PC-3 (cell line): ENCODE data around the gene CDH4. TPM values are rescaled to one million over a fixed set of nuclear protein-coding genes. Genes with fewer than 3 reads are reported as not detected.

ENCODE experiments used
- ATAC-seq: fragments of 200-7000 bp; cut with Tn5 transposase; 2 replicates; pipeline ENCODE4 v1.9.1; 2020; ENCODE audit warnings: mild to moderate bottlenecking, moderate library complexity
- BruUV-seq: library from RNA; stranded (reverse); fragments of 400-500 nt; replicated peaks from 2 replicates; lab custom pipeline; 2021; lab: Mats Ljungman, UMichigan
- CTCF ChIA-PET: fragments of 300-600 bp; sonication (Branson Sonifier 250); formaldehyde crosslinking; loops from one replicate; lab custom pipeline; 2022; ENCODE audit warnings: antibody characterized with exemption; lab: Charles Lee
- POLR2A ChIA-PET: fragments of 300-600 bp; sonication (Branson Sonifier 250); formaldehyde crosslinking; loops from one replicate; lab custom pipeline; 2022; ENCODE audit warnings: antibody characterized with exemption; ENCODE audit not compliant: unreplicated experiment; lab: Charles Lee
- DNase-seq: peaks from one replicate; pipeline ENCODE4 v3.0.0-alpha.2; 2015
- H2AFZ ChIP-seq: fragments of 300-600 bp; sonication (generic); 2 replicates; pipeline ENCODE4 v1.6.0; 2016; ENCODE audit warnings: antibody characterized with exemption, low read length
- H3F3A ChIP-seq: fragments of 300-600 bp; sonication (generic); one replicate; pipeline ENCODE4 v1.6.0; 2017; ENCODE audit warnings: antibody characterized with exemption, low read length, control low read depth, mild to moderate bottlenecking; ENCODE audit not compliant: unreplicated experiment
- H3K27ac ChIP-seq: fragments of 300-600 bp; sonication (generic); 2 replicates; pipeline ENCODE4 v1.5.1; 2016; ENCODE audit warnings: mild to moderate bottlenecking, low read length
- H3K27me3 ChIP-seq: fragments of 300-600 bp; sonication (generic); 2 replicates; pipeline ENCODE4 v1.6.1; 2016; ENCODE audit warnings: low read length, mixed read lengths
- H3K36me3 ChIP-seq: fragments of 300-600 bp; sonication (generic); 2 replicates; pipeline ENCODE4 v1.6.1; 2016; ENCODE audit warnings: low read depth, mixed run types, low read length, mixed read lengths
- H3K4me1 ChIP-seq: fragments of 300-600 bp; sonication (generic); 2 replicates; pipeline ENCODE4 v1.5.1; 2016; ENCODE audit warnings: low read length; ENCODE audit not compliant: insufficient read depth
- H3K4me2 ChIP-seq: fragments of 300-600 bp; sonication (generic); 2 replicates; pipeline ENCODE4 v1.6.0; 2016; ENCODE audit warnings: low read length
- H3K4me3 ChIP-seq: fragments of 300-600 bp; sonication (generic); 2 replicates; pipeline ENCODE4 v1.5.1; 2016; ENCODE audit warnings: mild to moderate bottlenecking, low read length, mixed read lengths
- H3K79me2 ChIP-seq: fragments of 300-600 bp; sonication (generic); 2 replicates; pipeline ENCODE4 v1.6.1; 2017; ENCODE audit warnings: low read length, mixed read lengths
- H3K9ac ChIP-seq: fragments of 300-600 bp; sonication (generic); 2 replicates; pipeline ENCODE4 v1.6.0; 2016; ENCODE audit warnings: mild to moderate bottlenecking, low read length
- H3K9me2 ChIP-seq: fragments of 300-600 bp; sonication (generic); replicated peaks from 2 replicates; pipeline ENCODE4 v1.6.1; 2016; ENCODE audit warnings: mixed run types, low read length, mixed read lengths
- H3K9me3 ChIP-seq: fragments of 300-600 bp; sonication (generic); 2 replicates; pipeline ENCODE4 v1.6.1; 2016; ENCODE audit warnings: low read length, mixed read lengths
- H4K20me1 ChIP-seq: fragments of 300-600 bp; sonication (generic); 2 replicates; pipeline ENCODE4 v1.6.1; 2016; ENCODE audit warnings: low read length, mixed read lengths
- EZH2 ChIP-seq: fragments of 300-600 bp; sonication (generic); IDR thresholded peaks from one replicate; pipeline ENCODE4 v1.6.1; 2017; ENCODE audit warnings: antibody characterized with exemption, mild to moderate bottlenecking, low read length; ENCODE audit not compliant: unreplicated experiment
- EZH2phosphoT487 ChIP-seq: fragments of 300-600 bp; sonication (generic); IDR thresholded peaks from 2 replicates; pipeline ENCODE4 v1.6.1; 2018; ENCODE audit warnings: mild to moderate bottlenecking, antibody characterized with exemption, low read length, borderline replicate concordance
- intact Hi-C: fragments of 100-400 bp; cut with micrococcal nuclease; formaldehyde crosslinking; loops from 2 replicates; pipeline ENCODE4 v1.9.0; 2023
- total RNA-seq: library from RNA; depleted of rRNA; stranded (reverse); fragments of >200 nt; gene quantifications from 2 replicates; pipeline ENCODE4 v1.2.3, GENCODE V29; 2014
- TF ChIP-seq, protein P1 (sequence below): fragments of 300-600 bp; sonication (generic); conservative IDR thresholded peaks from 2 replicates; pipeline ENCODE4 v1.5.1; 2017; ENCODE audit warnings: antibody characterized with exemption, low read depth, mild to moderate bottlenecking, low read length

The CDH4 gene
- total RNA-seq, 1 experiment from 2014 or later: not detected

GRCh38 chr20:61464307-61465303 lies 212.5 kb downstream of the CDH4 start:
- no peak overlapping the region for H3K27ac ChIP-seq
- no peaks in the 10 kb centered on the region for H3K4me1 ChIP-seq
- H4K20me1 ChIP-seq: no peaks in the 10 kb centered on the region
- H3K4me2 ChIP-seq: no peak overlapping the region
- no peaks in the 10 kb centered on the region for H3K27me3 ChIP-seq
- no peaks in the 10 kb centered on the region for H3F3A ChIP-seq
- no peak overlapping the region for H3K9ac ChIP-seq
- H3K9me3 ChIP-seq: 0 out of 2 replicates have a peak, but pooled peaks cover 5% of the 10 kb centered on the region
- TF ChIP-seq EZH2phosphoT487 (no peak), EZH2 (no peak)
- TF ChIP-seq, protein P1, sequence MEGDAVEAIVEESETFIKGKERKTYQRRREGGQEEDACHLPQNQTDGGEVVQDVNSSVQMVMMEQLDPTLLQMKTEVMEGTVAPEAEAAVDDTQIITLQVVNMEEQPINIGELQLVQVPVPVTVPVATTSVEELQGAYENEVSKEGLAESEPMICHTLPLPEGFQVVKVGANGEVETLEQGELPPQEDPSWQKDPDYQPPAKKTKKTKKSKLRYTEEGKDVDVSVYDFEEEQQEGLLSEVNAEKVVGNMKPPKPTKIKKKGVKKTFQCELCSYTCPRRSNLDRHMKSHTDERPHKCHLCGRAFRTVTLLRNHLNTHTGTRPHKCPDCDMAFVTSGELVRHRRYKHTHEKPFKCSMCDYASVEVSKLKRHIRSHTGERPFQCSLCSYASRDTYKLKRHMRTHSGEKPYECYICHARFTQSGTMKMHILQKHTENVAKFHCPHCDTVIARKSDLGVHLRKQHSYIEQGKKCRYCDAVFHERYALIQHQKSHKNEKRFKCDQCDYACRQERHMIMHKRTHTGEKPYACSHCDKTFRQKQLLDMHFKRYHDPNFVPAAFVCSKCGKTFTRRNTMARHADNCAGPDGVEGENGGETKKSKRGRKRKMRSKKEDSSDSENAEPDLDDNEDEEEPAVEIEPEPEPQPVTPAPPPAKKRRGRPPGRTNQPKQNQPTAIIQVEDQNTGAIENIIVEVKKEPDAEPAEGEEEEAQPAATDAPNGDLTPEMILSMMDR: no peak
- H3K36me3 ChIP-seq: no peaks in the 10 kb centered on the region
- DNase-seq (no peak), ATAC-seq (no peak)
- H3K4me3 ChIP-seq: no peak overlapping the region
- intact Hi-C loops: no loop called here
- no peaks in the 10 kb centered on the region for H3K79me2 ChIP-seq
- no TSS peak for BruUV-seq
- H3K9me2 ChIP-seq: no peaks in the 10 kb centered on the region; the same call in 1 of the 2 replicates
- H2AFZ ChIP-seq: no peak overlapping the region
- ChIA-PET CTCF (no interaction called here), POLR2A (no interaction called here)

DNA sequence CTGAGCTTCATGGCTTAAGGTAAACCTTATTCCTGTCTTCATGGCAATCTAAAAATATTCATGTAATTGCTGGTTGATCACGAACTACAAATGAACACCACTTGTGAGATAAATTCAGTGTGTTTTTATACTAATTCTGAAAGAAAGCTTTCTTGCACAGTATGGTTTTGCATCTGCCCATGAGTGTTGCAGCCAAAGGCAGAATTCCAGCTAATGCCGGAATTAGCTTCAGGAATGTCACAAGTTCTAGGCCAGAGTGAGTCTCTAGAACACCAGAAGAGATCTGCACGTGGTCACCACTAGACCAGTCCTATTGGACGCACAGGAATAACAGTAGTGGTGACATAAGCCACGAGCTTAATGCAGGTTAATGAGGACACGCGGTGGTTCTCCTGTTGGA lies 223.7 kb downstream of the CDH4 start:
- Histone ChIP-seq H3K9me3 (no peaks in the 10 kb centered on the region), H4K20me1 (no peaks in the 10 kb centered on the region), H3K36me3 (no peaks in the 10 kb centered on the region), H3K9ac (no peak overlapping the region), H3K27ac (no peak overlapping the region), H3K4me3 (no peak overlapping the region), H3K4me2 (no peak overlapping the region), H3K27me3 (no peaks in the 10 kb centered on the region), H3F3A (no peaks in the 10 kb centered on the region), H3K4me1 (no peaks in the 10 kb centered on the region), H3K79me2 (no peaks in the 10 kb centered on the region), H3K9me2 (no peaks in the 10 kb centered on the region), H2AFZ (no peak overlapping the region)
- no peak for TF ChIP-seq EZH2phosphoT487
- TF ChIP-seq, protein P1: no peak
- CTCF ChIA-PET: no interaction called here
- intact Hi-C loops: no loop called here
- DNase-seq (no peak), ATAC-seq (no peak)
- POLR2A ChIA-PET: no interaction called here
- BruUV-seq: no TSS peak

DNA sequence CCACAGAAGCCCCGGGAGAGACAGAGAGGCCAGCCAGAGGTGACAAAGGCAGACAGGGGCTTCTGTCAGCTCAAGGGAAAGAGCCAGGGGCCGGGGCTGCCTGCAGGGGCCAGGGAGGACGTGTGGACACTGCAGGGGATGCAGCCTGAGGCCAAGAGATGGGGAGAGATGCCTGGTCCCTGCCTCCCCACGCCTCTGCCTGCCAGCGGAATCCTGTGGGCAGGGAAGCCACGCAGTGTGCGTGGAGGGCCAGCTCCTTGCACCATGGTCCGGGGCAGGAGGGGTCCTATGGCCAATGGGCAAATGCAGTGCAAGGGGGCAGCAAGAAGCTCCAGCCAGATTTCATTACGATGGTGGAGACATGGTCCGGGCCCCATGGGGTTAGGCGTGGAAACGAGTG lies 224.9 kb downstream of the CDH4 start:
- Histone ChIP-seq H3K27ac (no peak overlapping the region), H3K4me1 (no peaks in the 10 kb centered on the region), H3K9ac (no peak overlapping the region), H3K4me3 (no peak overlapping the region), H3K36me3 (no peaks in the 10 kb centered on the region), H3K27me3 (no peaks in the 10 kb centered on the region), H2AFZ (no peak overlapping the region), H3K79me2 (no peaks in the 10 kb centered on the region), H3K9me3 (no peaks in the 10 kb centered on the region), H3F3A (no peaks in the 10 kb centered on the region), H3K9me2 (no peaks in the 10 kb centered on the region), H3K4me2 (no peak overlapping the region), H4K20me1 (no peaks in the 10 kb centered on the region)
- intact Hi-C loops: no loop called here
- DNase-seq: no peak
- no peak for ATAC-seq
- no TSS peak for BruUV-seq
- POLR2A ChIA-PET: interaction anchor here (0.6 kb wide), 1 partner anchor 1537 kb away, joined by 4 read pairs; the partner anchor contains the start of genes FAM217B and PPP1R3D
- CTCF ChIA-PET: no interaction called here
- TF ChIP-seq EZH2phosphoT487 (no peak), EZH2 (no peak)
- TF ChIP-seq, protein P1: no peak
